Endothelial cell of umbilical vein (primary cell): ENCODE results near the gene ARF6.

Experiments used
- EZH2 ChIP-seq: IDR thresholded peaks from 2 replicates; pipeline ENCODE4 v1.6.1; 2012; ENCODE audit warnings: borderline replicate concordance, low read depth, mild to moderate bottlenecking, moderate library complexity, low read length, inconsistent platforms; ENCODE audit not compliant: severe bottlenecking
- MYC ChIP-seq: IDR thresholded peaks from one replicate; pipeline ENCODE4 v1.6.1; 2011; ENCODE audit warnings: mild to moderate bottlenecking, low read depth, low read length
- TF ChIP-seq, protein P1 (sequence below), 2 donors: IDR thresholded peaks; 1 replicate in 1 of 2; 2 replicates in 1 of 2; pipeline ENCODE4 v1.5.1; 2011; ENCODE audit warnings: low read length in 2 of 2, mild to moderate bottlenecking in 2 of 2, moderate library complexity in 2 of 2, control low read depth in 1 of 2, inconsistent platforms in 1 of 2, low read depth in 1 of 2; ENCODE audit not compliant: insufficient read depth in 1 of 2; ENCODE audit errors: extremely low read depth in 1 of 2

DNA sequence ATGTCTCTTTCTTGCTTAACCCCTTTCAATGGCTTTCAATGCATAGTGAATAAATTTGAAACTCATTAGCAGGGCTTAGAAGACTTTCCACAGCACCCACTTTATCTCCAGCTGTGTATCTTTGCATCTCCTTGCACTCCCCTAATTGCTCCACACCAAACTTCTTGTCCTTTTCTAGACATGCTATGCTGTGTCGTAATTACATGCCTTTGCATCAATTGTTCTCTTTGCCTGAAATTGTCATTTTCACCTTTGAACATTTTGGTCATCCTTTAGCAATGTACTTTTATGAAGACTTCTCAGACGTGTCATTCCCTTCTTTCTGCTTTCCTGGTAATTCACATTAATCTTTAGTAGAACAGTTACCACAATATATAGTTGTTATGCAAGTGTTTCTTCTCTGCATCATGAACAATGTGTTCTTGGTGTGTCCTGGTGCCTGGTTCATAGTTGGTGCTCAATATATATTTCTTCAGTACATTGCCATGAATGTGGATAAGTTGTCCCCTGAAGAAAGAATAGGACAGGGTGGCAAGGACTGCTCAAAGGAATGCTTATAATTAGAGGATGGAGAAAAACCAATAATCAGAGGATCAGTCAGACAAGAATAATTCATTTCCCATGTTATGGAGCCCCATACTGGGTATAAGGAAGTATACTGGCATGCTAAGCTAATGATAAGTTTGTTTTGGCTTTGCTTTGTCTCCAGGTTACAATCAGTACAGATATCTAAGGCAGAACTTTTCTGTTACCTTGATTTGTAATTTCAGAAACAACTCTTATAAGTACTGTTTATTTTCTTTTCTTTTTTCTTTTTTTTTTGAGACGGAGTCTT is 27.2 kb downstream of the ARF6 start:
- no peak for TF ChIP-seq EZH2
- TF ChIP-seq, protein P1, sequence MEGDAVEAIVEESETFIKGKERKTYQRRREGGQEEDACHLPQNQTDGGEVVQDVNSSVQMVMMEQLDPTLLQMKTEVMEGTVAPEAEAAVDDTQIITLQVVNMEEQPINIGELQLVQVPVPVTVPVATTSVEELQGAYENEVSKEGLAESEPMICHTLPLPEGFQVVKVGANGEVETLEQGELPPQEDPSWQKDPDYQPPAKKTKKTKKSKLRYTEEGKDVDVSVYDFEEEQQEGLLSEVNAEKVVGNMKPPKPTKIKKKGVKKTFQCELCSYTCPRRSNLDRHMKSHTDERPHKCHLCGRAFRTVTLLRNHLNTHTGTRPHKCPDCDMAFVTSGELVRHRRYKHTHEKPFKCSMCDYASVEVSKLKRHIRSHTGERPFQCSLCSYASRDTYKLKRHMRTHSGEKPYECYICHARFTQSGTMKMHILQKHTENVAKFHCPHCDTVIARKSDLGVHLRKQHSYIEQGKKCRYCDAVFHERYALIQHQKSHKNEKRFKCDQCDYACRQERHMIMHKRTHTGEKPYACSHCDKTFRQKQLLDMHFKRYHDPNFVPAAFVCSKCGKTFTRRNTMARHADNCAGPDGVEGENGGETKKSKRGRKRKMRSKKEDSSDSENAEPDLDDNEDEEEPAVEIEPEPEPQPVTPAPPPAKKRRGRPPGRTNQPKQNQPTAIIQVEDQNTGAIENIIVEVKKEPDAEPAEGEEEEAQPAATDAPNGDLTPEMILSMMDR (IDR thresholded peaks at IDR 0.05; ENCODE audit: extremely low read depth in 1 of 2, insufficient read depth in 1 of 2, low read depth in 1 of 2, low read length in 2 of 2) = no peak
- TF ChIP-seq MYC = no peak
